Fibroblast of lung (primary cell): Measurements from ENCODE around the gene HNRNPH2.

Experiments
- CTCF ChIP-seq, 2 donors: IDR thresholded peaks in 1 of 2; conservative IDR thresholded peaks in 1 of 2; 1 replicate in 1 of 2; 2 replicates in 1 of 2; pipeline ENCODE4 v1.5.1; 2011 to 2012; ENCODE audit warnings: low read length in 2 of 2, control low read depth in 1 of 2, inconsistent platforms in 1 of 2, low read depth in 1 of 2, mild to moderate bottlenecking in 1 of 2
- EZH2 ChIP-seq: IDR thresholded peaks from 2 replicates; pipeline ENCODE4 v1.5.1; 2012; ENCODE audit warnings: low read length, control low read depth, mild to moderate bottlenecking; ENCODE audit errors: missing control alignments

DNA sequence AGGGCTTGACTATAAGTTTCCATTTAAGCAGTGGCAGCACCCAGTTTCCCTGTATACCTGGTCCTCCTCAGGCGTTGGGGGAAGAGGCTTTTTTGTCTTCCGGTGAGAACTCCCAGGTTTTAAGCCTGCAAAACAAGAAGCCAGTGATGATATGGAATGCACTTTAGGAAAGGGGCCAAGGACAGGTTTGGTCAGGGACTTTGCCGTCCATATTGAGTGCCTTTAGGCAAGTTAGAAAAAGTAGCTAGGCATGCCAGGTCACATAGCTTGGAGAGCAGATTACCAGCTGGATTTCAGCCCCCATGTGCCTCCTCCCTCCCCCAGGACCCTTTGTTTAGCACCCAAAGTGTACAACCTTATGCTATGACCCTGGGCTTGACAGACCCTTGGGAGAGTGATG lies 45.9 kb upstream of the HNRNPH2 start:
- TF ChIP-seq CTCF (conservative IDR thresholded peaks at IDR 0.05 in 1 of 2, IDR thresholded peaks at IDR 0.05 in 1 of 2; ENCODE audit: low read depth in 1 of 2, low read length in 2 of 2) (no peak), EZH2 (no peak)
